Progenitor cell of endocrine pancreas (in vitro differentiated cells): ENCODE data around the gene FAM131A. TPM values are rescaled to one million over a fixed set of nuclear protein-coding genes. Genes with fewer than 3 reads are reported as not detected.

ENCODE experiments used
- DNase-seq: peaks from one replicate; pipeline ENCODE4 v3.0.0; 2021; ENCODE audit warnings: low spot score; ENCODE audit not compliant: unreplicated experiment
- H3K27ac Mint-ChIP-seq: 2 replicates; pipeline ENCODE4 v1.8.0; 2021; ENCODE audit warnings: mild to moderate bottlenecking, moderate library complexity, mixed read lengths
- H3K27me3 Mint-ChIP-seq: 2 replicates; pipeline ENCODE4 v1.8.0; 2021; ENCODE audit warnings: mixed read lengths
- H3K36me3 Mint-ChIP-seq: 2 replicates; pipeline ENCODE4 v1.8.0; 2022; ENCODE audit warnings: mixed read lengths; ENCODE audit not compliant: insufficient read depth
- H3K4me1 Mint-ChIP-seq: 2 replicates; pipeline ENCODE4 v1.8.0; 2021; ENCODE audit warnings: low read depth, mixed read lengths
- H3K4me3 Mint-ChIP-seq: 2 replicates; pipeline ENCODE4 v1.8.0; 2021; ENCODE audit warnings: low read depth, mild to moderate bottlenecking, moderate library complexity, mixed read lengths
- H3K9me3 Mint-ChIP-seq: 2 replicates; pipeline ENCODE4 v1.8.0; 2021; ENCODE audit warnings: low read depth, mixed read lengths
- CTCF ChIP-seq: fragments of 200-600 bp; sonication (generic); IDR thresholded peaks from one replicate; pipeline ENCODE4 v1.5.0; 2021; ENCODE audit warnings: antibody characterized with exemption, mild to moderate bottlenecking; ENCODE audit not compliant: unreplicated experiment
- total RNA-seq: library from RNA; stranded (reverse); gene quantifications from 2 replicates; pipeline ENCODE4 v1.2.1, GENCODE V29; 2021

Gene FAM131A
- total RNA-seq, 1 donor from 2014 or later: 15.4 TPM

GRCh38 chr3:184325269-184325668 is 12.1 kb upstream of the FAM131A start:
- Mint-ChIP-seq H3K4me1 (no peaks in the 10 kb centered on the region), H3K27ac (peak overlapping the region; percentile 77), H3K36me3 (peaks cover 55% of the 10 kb centered on the region), H3K27me3 (no peaks in the 10 kb centered on the region), H3K9me3 (no peaks in the 10 kb centered on the region), H3K4me3 (no peak overlapping the region)
- no peak for DNase-seq
- no peak for TF ChIP-seq CTCF

- no peaks in the 10 kb centered on the region for H3K9me3 Mint-ChIP-seq
- no peaks in the 10 kb centered on the region for H3K4me1 Mint-ChIP-seq
- H3K36me3 Mint-ChIP-seq: peaks cover 53% of the 10 kb centered on the region
- H3K27me3 Mint-ChIP-seq: no peaks in the 10 kb centered on the region
- no peak overlapping the region for H3K4me3 Mint-ChIP-seq
- TF ChIP-seq CTCF: no peak
- DNase-seq: no peak
- no peak overlapping the region for H3K27ac Mint-ChIP-seq
Measured at GRCh38 chr3:184325715-184326369, 11.6 kb upstream of the FAM131A start.

GRCh38 chr3:184327171-184327570 is 10.2 kb upstream of the FAM131A start:
- Mint-ChIP-seq H3K4me3 (no peak overlapping the region), H3K36me3 (peaks cover 51% of the 10 kb centered on the region), H3K4me1 (no peaks in the 10 kb centered on the region), H3K27me3 (no peaks in the 10 kb centered on the region), H3K9me3 (no peaks in the 10 kb centered on the region), H3K27ac (no peak overlapping the region)
- no peak for DNase-seq
- TF ChIP-seq CTCF: no peak

GRCh38 chr3:184328516-184328915 is 8.9 kb upstream of the FAM131A start:
- Mint-ChIP-seq H3K4me1 (no peaks in the 10 kb centered on the region), H3K4me3 (no peak overlapping the region), H3K27ac (no peak overlapping the region), H3K9me3 (no peaks in the 10 kb centered on the region), H3K27me3 (no peaks in the 10 kb centered on the region), H3K36me3 (peaks cover 49% of the 10 kb centered on the region)
- DNase-seq: no peak
- TF ChIP-seq CTCF: no peak

GRCh38 chr3:184332370-184333090 is 4.9 kb upstream of the FAM131A start:
- Mint-ChIP-seq H3K4me1 (peaks cover 9% of the 10 kb centered on the region), H3K27ac (no peak overlapping the region), H3K9me3 (no peaks in the 10 kb centered on the region), H3K27me3 (peaks cover 2% of the 10 kb centered on the region), H3K36me3 (peaks cover 34% of the 10 kb centered on the region), H3K4me3 (no peak overlapping the region)
- DNase-seq: no peak
- TF ChIP-seq CTCF: no peak
